HG03103 (cell line): ENCODE measurements around the gene ANKRD60.

Experiments used
- ATAC-seq: cut with Tn5 transposase; IDR thresholded peaks from one replicate; pipeline ENCODE4 v1.9.1; 2021; ENCODE audit warnings: low read depth; ENCODE audit not compliant: unreplicated experiment

The ANKRD60 gene

DNA sequence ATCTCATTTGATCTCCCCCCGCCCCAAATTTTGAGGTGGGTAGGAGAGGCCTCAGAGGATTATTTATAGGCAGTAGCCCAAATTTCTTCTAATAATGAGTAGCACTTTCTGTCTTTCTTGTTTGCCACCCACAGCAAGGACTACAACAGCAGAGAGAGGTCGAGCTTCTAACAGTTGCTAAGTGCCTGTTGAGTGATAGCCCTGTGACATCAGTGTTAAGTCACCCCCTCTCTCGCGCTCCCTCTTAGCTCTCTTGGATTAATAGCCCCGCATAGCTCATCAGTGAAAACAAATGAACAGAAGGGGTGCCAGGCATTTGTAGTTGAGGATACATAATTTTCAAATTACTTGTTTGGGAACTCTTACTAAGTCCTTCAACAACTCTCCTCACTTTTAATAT, 3.5 kb downstream of the ANKRD60 start:
- ATAC-seq: no peak

DNA sequence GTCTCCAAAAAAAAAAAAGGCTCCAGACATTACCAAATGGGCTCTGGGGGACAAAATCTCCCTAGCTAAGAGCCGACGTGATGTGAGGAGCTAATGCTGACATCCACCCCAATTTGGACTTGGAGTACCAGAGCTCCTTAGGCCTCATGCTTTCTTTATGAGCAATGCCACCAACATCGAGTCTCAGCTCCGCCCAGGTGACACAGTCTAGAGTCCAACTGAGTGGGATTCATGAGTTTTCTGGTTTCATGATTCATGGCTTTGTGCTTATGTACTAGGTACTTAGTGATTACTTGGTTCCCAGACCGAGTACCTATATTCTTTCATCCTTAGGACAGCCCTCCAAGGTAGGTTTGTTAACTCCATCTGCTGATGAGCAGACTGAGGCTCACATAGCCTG, 4.4 kb downstream of the ANKRD60 start:
- ATAC-seq: no peak

DNA sequence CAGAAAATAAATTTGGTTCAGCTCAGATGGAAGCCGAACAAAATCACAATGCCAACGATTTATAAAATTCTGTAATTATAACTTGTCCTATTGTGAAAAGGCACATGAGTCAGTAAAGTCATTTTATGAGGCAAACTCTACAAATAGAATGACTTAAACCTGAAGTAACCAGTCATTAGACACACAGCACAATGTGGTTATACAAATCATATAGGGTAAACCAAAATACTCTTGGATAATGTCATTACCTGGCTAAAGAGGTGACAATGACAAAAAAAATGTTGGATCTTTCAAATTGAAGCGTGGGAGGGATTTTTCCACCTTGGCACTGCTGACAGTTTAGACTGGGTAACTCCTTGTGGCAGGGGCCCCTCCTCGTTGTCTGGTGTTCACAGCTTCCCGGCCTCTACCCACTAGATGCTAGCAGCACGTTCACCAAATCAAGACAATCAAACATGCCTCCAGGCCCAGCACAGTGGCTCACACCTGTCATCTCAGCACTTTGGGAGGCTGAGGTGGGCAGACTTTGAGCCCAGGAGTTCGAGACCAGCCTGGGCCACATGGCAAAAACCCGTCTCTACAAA, 5.0 kb downstream of the ANKRD60 start:
- ATAC-seq: no peak

DNA sequence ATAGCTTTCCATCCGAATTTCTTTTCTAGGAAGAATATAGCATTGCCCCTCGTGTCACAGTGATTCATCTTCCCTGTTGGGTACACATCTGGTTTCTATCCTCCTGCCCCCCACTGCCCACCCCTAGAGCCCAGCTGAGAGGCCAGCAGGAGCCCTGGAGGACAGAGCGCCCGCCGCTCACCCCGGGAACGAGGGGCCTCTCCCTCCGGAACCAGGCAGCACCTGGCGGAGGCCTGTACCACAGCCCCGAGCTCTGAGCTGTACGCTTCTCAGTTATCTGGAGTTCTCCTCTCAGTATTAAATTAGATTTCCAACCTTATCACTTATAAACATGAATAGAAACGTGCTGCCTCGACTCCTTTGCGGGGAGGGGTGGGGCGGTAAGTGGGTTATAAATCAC, 6.0 kb downstream of the ANKRD60 start:
- no peak for ATAC-seq

DNA sequence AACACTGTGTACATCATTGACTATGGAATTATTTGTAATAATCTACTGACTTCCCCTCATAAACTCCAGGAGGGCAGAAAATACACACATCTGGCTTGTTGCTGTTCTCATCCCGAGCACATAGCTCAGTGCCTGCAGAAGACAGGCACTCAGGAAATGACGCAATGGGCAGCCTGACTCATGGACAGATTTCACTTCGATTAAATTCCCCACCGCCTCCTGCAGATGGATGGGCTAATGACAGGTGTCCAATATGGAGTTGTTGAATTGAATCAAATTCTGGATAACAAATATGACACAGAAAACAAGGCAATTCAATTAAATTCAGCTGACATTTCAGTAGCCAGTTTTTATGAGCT, 9.1 kb downstream of the ANKRD60 start:
- ATAC-seq: no peak

DNA sequence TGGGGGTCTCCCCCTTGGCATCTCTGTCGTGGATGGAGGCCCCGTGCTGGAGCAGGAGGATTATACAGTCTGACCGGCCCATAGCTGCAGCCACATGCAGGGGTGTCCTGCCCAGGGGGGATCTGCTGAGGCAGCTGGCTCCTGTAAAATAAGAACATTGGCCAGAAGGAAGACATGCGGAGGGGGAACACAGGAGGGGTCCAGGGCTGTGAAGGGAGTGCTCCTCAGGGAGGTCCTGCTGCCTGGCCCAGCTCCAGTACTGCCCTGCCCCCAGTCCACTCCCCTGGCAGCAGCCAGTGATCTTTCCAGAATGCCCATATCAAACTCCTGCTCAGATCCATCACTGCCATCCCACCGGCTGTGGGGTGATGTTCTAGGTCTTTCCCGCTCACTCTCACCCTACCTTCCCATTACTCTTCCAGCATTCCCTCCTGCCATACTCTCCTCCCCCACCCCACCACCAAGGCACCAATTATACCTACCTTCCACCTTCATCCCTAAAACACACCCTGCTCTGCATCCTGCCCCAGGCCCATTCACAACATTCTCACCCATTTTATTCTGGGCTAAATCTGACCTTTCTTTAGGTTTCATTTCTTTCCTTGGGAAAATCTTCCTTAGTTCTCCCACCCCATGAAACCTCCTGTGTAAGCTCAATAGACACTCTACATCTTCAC, 9.7 kb downstream of the ANKRD60 start:
- no peak for ATAC-seq

DNA sequence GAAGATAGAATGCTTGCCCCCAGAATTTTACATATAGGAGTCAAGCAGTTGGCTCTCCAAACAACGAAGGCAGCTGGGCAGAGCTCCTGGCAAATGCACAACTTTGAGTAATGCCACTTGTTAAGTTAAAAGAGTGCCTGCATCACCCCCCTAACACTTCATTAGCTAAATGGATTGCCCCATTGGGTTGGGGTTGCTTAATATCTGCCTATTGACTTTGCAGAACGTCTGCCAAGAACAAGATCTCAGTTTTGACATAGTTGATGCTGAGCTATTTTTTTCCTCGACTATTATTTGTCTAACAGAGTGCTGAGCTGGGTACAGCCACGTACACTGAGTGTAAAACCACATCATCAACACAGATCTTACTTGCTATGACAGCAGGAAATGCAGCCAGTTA, 12.1 kb downstream of the ANKRD60 start:
- no peak for ATAC-seq

DNA sequence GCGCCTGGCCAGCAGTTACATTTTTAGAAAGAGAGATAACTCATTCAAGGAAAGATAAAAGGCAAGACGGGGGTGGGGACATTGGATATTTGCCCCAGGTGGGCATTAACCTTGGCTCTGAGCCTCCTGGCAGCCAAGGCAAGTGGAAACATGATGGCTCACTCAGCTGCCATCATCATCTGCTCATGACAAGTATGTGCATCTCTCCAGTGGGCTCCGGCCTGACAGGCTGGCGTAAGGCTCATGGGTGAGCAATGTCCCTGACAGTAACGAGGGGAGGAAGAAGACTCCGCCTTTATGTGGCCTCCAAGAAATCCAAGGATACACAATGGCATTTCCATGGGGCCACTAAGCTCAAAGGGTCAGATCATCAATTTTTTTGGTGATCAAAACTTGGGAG, 13.3 kb downstream of the ANKRD60 start:
- no peak for ATAC-seq

DNA sequence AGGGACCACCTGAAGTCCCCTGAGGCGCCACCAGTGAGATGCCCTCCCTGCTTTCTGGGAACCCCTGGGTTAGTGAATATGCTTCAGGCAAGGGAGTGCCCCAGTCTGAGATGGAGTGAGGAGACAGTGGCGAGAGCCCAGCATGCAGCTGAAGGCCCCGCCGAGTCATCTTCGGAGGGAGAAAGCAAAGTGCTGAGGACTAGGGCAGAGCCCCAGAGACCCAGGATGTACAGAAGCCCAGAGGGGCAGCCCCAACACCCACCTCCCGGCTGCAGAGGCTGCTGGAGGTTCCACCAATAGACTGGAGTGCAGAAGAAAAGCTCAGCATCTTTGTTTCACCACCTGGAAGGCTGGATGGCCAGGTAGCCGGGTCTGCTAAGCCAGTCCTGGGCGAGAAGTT, 14.1 kb downstream of the ANKRD60 start:
- ATAC-seq: no peak

DNA sequence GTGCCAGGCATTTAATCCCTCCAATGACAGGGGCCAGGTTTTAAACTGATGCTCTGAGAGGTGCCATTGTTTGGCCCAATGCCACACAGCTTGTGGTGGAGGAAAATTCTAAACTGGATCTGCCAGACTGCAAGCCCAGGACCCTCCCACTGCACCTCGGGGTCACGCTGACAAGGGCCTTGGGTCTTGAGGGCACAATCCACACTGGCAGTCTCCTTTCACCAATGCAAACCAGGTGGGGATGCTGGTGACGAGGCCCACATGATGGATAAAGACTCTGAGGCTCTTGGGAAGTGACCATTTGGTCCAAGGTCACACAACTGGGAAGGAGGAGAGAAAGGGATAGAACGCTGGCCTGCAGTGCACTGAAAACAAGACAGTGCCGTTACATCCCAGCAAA, 14.7 kb downstream of the ANKRD60 start:
- no peak for ATAC-seq

DNA sequence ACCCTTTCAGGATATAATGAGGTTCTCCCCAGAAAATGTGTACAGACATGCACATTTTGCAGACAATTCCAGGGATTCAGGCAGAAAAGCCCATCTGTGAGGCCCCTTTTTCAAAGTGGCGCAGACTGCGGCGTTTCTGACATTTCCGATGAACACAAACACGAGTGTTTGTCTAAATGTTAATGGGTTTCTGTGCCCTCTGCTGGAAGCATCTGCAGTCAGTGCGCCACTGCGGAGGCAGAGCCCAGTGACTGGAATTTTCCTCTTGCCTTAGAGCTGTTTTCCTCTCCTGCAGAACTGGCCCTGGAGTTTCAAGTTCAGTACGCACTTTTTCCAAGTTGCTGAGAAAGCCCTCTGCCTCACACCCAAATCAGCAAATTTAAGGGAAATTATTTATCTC, 15.3 kb downstream of the ANKRD60 start:
- ATAC-seq: no peak

DNA sequence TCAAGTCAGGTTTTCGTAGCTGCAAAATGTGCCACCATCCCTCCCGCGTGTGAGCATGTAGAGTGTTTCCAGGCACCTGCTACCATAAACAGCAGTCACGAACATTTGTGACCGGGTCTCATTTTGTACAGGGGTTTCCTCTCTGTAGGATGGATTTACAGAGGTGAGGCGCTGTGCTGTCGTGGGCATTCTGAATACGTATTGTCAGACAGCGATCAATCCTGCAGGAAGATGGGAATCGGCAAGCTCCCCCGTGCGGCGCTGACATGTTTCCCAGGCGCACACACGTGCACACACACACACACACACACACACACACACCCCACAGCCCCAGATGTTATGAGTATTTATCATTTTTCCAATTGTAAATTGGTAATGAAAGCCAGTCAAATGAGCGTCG, 15.8 kb downstream of the ANKRD60 start:
- no peak for ATAC-seq

DNA sequence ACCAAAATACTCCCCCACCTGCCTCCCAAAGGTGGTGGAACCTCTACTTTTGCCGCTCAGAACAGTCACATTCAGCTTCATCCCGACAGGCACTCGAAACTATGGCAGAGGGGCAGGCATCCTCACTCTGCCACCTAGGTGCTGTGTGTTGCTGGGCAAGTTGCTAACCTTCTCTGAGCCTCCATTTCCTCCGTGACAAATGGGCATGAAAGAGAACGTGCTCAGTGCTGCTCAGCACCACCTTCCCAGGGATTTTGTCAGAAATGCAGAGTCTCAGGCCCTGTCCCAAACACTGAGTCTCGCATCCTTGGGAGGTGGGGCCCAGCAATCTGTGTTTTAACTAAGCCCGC, 18.1 kb downstream of the ANKRD60 start:
- no peak for ATAC-seq

DNA sequence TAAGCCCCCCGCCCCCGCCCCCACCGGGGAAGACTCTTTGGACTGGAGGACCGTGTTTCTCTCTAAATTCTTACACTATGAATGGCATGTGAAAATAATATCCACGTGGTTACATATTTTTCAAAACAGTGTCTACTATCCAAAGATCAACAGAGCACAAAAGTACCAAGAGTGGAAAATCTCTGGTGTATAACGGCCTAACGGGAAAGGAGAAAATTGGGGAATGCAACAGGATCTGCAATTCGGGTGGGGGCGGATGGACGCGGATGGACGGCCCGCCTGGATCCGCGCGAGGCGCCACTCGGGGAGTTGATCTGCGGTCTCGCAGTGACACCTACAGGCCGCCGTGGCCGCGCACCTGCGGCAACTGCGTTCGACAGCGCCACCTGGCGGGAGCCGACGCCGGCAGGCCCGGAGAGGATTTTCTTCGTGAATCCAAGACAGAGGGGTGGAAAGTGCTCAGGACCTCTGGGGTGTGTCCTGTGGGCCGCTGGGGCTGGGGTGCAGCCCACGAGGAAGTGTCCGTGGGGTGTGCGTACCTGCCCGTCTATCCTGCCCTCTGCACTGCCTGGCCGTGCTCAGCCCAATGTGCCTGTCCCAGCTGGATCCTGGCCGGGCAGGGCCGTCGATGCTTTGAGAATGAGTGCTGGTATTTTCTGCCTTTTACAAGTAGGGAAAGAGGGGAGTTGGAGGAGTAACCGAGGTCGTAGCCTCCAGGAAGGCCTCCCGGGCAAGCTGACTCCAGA, 18.6 kb downstream of the ANKRD60 start:
- ATAC-seq: peak; percentile 82

DNA sequence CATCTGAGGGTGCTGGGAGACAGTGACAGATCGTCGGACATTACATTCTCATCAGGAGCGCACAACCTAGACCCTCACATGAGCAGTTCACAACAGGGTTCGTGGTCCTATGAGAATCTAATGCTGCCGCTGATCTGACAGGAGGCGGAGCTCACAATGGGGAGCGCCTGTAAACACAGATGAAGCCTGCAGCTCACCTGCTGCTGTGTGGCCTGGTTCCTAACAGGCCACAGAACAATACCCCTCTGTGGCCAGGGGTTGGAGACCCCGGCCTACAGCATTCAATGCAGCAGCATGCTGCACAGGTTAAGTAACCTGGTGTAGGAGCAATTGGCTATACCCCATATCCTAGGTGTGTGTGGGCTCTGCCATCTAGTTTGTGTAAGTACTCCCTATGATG, 19.5 kb downstream of the ANKRD60 start:
- no peak for ATAC-seq

DNA sequence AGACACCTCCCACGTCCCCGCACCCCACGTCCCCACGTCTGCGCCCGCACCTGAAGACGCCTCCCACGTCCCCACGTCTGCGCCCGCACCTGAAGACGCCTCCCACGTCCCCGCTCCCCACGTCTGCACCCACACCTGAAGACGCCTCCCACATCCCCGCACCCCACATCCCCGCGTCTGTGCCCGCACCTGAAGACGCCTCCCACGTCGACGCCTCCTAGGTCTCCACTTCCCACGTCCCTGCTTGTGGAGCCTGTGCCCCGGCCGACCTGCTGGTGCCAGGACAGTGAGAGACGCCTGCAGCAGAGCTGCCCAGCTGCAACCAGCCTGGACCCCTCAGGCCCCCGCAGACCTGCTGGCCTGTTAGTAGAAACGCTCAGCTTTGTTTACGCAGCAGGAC, 22.6 kb downstream of the ANKRD60 start:
- no peak for ATAC-seq

DNA sequence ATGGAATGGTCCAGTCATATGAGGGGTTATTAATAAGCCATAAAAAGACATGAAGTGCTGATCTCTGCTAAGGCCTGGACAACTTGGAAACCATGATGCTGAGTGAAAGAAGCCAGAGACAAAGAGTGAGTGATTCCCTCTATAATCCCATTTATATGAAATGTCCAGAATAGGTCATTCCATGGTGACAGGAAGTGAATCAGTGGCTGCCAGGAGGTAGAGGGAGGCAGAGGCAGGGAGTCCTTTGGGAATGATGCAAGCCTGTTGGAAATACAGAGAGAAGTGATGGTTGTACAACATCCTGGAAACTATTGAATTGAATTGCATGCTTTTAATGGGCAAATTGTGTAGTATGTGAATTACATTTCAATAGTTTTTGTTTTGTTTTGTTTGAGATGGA, 26.4 kb downstream of the ANKRD60 start:
- no peak for ATAC-seq

DNA sequence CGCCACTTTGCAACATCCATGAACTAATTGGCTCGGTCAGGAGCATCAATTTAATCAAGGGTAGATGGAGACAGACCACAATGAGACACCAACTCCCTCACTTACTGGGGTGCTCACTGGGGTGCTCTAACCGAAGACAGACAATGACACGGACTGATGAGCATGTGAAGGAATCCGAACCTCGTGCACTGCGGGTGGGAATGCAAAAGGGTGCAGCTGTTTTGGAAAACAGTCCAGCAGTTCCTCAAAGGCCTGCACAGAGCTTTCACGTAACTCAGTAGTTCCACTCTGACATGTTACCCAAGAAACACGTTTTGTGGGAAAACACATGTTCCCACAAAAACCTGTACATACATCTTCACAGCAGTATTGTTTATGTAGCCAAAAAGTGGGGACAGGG, 26.8 kb downstream of the ANKRD60 start:
- no peak for ATAC-seq

DNA sequence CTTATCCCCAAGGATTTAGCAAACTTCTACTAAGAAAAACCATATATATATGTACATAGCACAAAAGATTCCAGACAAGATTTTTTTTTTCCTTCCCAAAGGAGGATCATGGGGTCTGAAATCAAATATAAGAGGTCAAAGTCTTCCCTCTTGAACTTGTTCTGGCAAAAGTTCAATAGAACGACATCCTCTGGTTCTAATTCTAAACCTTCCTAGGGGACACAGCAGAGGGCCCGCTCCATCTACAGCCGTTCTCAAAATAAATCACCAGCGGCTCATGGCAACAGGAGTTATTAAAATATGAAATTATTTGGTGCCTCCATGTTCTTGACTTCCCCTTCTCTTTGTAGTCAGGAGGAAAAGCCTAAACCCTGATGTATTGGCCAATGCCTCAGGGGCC, 29.0 kb downstream of the ANKRD60 start:
- no peak for ATAC-seq

DNA sequence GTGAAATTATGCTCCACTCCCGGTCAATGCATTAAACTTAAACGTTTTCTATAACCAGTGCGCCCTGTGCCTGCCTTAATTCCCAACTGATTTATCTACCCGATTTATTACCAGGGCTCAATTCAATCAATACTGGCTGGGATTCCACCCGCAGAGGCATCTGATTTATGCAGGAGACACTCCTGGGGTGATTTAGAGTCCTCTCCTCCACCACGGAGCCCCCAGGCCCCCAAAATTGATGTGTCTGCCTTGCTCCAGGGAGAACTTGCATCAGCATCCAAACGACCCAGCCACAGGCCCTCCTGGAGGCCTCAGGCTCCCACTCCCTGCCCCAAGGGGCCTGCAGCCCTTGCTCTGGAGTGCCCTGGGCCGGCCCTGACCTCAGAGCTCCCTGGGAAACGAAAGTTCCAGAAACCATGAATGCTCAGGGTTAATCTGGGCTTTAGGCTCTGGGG, 29.5 kb downstream of the ANKRD60 start:
- no peak for ATAC-seq

DNA sequence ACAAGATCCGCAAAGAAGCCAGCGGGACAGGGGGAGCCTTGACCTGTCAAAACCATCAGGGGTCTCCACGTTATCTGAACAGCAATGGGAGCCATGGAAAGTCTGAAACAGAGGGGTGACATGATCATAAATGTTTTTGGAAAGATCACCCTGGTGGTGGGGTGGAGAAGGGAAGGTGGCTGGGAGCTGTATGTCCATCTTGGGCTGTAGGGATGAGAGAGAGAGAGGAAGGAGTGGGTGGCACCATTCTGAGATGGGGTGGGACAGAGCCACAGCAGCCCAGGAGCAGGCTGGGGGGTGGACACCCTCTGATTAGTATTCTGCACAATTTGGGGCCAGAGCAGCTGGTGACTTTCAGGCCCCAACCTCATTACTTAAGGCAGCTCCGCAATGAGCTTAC, 30.1 kb downstream of the ANKRD60 start:
- no peak for ATAC-seq

DNA sequence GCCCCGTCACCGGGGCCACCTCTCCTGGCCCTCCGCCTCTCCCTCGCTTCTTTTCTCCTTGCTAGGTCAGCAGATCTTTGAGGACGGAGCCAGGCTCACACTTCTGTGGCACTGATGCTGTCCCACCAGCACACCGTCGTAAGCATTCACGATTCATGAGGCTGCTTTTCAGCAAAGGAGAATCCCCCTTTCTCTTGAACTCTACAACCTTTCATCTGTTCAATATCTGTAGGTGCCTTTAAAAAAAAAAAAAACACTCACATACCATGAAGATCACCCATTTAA, 31.3 kb downstream of the ANKRD60 start:
- ATAC-seq: no peak
